ENCODE data around the gene AP2A2.
"Not testable (repeated sequence)": the region's sequence is repeated elsewhere in the genome, so short reads cannot be mapped to it uniquely, and the experiment has no call there.

Gene AP2A2

DNA sequence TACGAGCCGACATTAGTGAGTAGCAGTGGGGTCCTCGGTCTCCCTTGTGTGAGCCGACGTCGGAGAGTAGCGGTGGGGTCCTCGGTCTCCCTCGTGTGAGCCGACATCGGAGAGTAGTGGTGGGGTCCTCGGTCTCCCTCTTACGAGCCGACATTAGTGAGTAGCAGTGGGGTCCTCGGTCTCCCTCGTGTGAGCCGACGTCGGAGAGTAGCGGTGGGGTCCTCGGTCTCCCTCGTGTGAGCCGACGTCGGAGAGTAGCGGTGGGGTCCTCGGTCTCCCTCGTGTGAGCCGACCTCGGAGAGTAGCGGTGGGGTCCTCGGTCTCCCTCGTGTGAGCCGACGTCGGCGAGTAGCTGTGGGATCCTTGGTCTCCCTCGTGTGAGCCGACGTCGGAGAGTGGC, 49.7 kb downstream of the AP2A2 start:
- not testable (repeated sequence) for DNase-seq (ENCODE audit: low spot score)

DNA sequence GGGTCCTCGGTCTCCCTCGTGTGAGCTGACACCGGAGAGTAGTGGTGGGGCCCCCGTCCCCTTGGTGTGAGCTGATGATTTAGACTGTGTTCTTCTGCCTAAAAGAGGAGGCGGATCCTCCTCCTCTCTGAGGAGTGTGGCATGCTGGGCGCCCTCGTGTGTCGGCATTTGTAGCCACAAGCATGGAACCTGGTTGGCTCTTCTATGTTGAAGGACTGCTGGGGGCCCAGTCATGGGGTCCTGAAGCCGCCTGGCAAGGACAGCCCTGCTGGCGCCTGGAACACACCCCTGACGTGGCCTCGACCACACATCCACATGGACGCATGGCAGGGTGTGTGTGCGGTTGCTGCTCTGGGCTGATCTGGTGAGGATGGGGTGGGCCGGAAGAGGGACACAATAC, 50.2 kb downstream of the AP2A2 start:
- peak; percentile 39 for DNase-seq (ENCODE audit: low spot score)

- peak; percentile 73 for DNase-seq (ENCODE audit: low spot score)
Measured at GRCh38 chr11:976431-977160, 50.9 kb downstream of the AP2A2 start.

GRCh38 chr11:977830-978720, 52.4 kb downstream of the AP2A2 start:
- no peak for DNase-seq (ENCODE audit: low spot score)

DNA sequence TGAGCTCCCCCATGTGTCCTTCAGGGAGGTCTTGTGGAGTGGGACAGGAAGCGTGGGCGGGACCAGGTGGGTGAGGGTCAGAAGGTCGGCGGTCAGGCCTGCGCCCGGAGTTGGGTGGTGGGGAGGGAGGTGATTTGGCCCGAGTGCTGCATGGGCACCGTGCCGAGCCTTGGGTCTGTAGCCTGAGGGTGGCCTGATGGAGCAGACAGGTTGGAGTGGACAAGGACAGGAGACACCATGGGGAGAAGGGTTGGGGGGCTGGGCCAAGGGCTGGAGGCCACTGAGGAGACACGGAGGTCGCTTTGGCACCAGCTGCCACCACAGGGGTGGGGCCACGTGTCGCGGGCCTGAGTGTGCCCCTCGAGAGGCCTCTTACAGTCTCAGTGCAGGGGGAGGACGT, 53.1 kb downstream of the AP2A2 start:
- DNase-seq (ENCODE audit: low spot score) = no peak

GRCh38 chr11:980438-981357, 55.0 kb downstream of the AP2A2 start:
- DNase-seq (ENCODE audit: low spot score) = no peak

GRCh38 chr11:981764-982163, 56.1 kb downstream of the AP2A2 start:
- no peak for DNase-seq (ENCODE audit: low spot score)

DNA sequence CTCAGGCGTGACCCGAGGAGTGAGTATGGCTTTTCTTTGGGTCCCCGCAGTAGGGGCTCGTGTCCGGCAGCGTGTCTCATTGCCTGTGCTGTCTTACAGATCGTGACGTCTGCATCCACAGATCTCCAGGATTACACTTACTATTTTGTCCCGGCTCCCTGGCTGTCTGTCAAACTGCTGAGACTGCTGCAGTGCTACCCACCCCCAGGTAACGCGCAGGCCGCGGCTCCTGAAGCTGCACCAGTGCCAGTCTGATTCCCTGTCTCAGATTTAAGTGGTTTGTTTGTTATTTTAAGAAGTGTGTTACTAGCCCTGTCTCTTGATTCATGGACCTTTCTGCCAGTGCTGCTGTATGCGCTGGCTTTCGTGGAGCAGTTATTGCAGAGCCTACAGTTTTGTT, 58.9 kb downstream of the AP2A2 start:
- no peak for DNase-seq (ENCODE audit: low spot score)

GRCh38 chr11:985406-985805, 59.7 kb downstream of the AP2A2 start:
- DNase-seq (ENCODE audit: low spot score) = no peak

DNA sequence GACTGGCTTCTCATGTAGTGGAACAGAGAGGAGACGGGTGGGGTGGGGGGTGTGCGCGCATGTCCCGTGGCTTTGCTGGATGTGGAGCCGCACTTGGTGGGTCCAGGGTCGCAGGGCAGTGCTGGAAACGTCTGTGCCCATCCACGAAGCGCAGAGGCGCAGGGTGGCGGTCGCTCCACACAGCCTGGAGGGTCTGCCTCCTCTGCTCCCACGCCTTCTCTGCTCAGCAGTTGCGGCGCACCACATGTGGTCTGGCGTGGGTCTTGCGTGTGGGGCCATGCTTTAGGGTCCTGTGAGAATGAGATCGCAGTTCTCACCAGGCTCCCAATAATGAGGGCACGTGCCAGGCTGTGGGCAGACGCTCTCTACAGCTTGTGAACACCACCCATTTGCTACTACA, 60.2 kb downstream of the AP2A2 start:
- no peak for DNase-seq (ENCODE audit: low spot score)

DNA sequence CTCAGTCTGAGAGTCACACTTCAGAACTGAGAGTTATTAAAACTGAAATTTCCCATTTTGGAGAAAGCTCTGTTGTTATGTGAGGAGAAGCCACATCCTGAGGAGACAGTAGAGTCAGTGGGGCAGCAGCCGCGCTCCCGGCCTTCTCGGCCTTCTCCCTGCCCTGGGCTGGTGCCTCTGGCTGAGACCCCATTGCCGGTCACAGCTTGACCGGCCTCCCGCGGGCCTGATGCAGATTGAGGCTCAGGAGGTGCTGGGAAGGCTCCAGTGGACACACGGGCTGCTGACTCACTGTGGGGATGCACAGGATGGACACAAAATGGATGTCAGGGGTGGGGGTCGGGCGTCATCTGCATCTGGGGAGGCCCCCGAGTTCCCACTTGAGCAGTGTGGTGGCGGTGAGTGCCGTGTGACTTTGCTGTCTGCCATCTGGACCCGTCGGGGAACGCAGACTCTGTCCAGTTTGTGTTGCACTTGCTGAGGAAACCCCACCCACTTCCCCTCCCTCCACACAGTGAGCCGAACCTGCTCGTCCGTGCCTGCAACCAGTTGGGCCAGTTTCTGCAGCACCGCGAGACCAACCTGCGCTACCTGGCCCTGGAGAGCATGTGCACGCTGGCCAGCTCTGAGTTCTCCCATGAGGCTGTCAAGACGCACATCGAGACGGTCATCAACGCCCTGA, 60.7 kb downstream of the AP2A2 start:
- DNase-seq (ENCODE audit: low spot score) = no peak

DNA sequence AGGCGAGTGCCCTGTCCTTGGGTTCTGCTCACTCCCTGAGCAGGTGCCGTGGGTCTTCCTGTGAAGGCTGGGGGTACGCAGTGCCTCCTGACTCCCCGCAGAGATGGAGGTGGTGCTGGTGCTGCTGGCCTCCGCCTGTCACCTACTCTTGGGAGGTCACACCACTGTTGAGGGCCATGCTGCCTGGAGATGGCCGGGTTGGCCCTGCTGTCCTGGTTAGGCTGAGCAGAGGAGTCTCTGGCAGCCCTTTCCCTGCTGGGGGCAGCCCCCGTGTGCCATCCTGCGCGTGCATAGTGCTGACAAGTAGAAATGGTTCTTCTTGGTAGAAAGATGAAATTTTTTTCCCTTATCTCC, 61.3 kb downstream of the AP2A2 start:
- no peak for DNase-seq (ENCODE audit: low spot score)

DNA sequence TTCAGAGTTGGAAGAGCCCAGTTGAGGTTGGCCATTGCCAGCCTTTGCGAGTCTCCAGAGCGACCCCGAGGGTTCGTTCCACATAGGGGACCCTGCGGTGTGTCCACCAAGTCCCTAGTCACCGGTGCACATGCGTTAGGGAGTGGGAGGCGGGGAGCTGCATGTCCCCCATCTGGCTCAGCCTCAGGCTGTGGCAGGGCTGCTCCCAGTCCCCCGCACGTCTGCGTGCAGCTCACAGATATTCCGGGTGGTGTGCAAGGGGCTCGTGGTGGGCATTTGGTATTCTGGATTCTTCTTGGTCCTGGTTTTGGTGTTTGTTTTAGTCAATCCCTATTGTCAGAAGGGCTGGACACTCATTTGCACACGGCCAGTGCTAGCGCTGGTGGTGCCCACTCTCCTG, 62.0 kb downstream of the AP2A2 start:
- DNase-seq (ENCODE audit: low spot score) = no peak

- no peak for DNase-seq (ENCODE audit: low spot score)
Measured at GRCh38 chr11:990101-990500, 64.4 kb downstream of the AP2A2 start.

DNA sequence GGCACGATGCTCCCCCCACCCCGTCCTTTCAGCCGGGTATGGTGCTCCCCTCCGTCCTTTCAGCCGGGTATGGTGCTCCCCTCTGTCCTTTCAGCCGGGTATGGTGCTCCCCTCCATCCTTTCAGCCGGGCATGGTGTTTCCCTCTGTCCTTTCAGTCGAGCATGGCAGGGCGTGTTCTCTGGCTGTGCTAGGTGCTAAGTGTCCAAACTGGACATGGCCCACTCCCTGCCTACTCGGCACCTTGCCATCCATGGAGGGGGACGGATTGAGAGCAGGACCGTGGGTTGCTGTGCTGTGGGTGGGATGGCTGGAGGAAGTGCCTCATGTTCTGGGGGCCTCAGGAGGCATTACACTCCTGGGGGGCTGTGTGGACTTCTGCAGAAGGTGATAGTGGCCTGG, 65.4 kb downstream of the AP2A2 start:
- DNase-seq (ENCODE audit: low spot score) = no peak

DNA sequence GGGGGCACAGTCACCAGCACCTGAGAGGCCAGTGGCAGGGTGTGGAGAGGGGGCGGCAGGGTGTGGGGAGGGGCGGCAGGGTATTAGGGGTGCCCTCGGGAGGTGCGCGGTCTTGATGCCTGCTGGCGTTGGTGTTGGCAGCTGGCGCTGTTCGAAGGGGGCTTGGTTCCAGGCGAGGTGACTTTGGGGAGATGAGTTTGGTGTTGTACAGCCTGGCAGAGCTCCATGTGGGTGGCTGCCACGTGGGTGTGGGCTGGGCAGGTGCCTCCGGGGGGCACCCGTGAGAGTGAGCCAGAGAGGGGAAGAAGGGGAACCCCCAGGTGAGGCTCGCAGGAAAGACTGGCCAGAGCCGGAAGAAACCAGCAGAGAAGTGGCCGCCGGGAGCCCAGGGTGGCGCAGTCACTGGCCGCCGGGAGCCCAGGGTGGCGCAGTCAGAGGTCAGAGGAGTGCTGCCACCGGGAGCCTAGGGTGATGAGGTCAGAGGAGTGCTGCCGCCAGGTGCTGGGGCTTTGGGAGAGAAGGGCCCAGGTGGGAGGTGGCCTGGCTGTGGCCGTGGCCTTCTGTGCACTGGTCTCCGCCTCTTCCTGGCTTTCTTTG, 66.1 kb downstream of the AP2A2 start:
- DNase-seq (ENCODE audit: low spot score) = no peak

GRCh38 chr11:992577-992976, 66.9 kb downstream of the AP2A2 start:
- no peak for DNase-seq (ENCODE audit: low spot score)

DNA sequence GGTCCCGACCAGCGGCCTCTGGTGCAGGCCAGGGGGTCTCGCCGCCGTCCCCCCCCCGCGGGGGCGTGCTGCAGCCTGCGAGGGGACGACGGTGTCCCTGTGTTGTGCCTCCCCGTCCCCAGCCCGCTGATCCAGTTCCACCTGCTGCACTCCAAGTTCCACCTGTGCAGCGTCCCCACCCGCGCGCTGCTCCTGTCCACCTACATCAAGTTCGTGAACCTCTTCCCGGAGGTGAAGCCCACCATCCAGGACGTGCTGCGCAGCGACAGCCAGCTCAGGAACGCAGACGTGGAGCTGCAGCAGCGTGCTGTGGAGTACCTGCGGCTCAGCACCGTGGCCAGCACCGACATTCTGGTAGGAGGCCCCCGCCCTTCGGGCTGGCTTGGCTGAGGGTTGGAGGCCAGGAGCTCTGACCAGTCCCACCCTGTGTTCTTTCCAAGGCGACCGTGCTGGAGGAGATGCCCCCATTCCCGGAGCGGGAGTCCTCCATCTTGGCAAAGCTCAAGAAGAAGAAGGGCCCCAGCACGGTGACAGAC, 68.0 kb downstream of the AP2A2 start:
- DNase-seq (ENCODE audit: low spot score) = no peak

DNA sequence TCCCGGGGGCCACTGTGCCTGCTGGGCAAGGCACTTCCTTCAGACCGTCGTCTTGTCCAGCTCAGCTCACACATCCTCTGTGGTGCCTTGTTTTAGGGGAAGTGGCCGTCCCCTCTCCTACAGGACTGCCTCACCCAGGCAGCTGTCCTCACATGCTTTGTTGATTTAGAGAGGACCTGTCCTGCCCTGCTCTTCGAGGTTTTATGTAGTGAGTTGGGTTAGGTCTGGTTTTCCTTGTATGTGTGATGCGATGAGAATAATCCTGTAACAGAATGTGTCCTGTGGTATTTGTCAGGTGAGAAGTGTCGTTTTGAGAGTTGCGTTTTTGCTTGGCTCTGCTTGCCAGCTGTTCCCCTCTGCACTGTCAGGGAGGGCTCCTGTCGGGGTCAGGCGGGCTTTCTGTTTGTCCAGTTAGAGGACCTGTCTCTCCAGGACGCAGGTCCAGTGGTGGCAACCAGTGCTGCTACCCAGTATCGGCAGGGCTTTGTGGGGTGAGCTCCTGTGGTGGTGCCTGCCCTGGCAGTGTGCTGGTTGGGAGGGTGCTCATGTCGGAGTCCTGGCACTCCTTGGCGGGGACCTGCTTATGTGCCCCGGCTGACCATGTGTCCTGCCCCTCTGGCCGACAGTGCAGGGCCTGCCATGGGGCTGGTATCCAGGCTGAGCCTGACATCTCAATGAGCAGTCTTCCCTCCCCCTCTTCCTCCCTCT, 69.5 kb downstream of the AP2A2 start:
- no peak for DNase-seq (ENCODE audit: low spot score)

- DNase-seq (ENCODE audit: low spot score) = peak; percentile 42
Measured at GRCh38 chr11:995752-996420, 70.2 kb downstream of the AP2A2 start.

Data from putamen (tissue), 1 donor.